Smooth muscle cell (in vitro differentiated cells): Measurements from ENCODE around the gene DAB2IP. TPM values are rescaled to one million over a fixed set of nuclear protein-coding genes. Genes with fewer than 3 reads are reported as not detected.

ENCODE experiments used
- DNase-seq: peaks from one replicate; lab custom pipeline; 2025; ENCODE audit not compliant: unreplicated experiment; lab: John Stamatoyannopoulos, UW
- H2AFZ ChIP-seq: fragments of 200-600 bp; sonication (generic); 2 replicates; pipeline ENCODE4 v1.6.0; 2016; ENCODE audit warnings: antibody characterized with exemption, low read depth, mild to moderate bottlenecking
- H3F3A ChIP-seq: fragments of 200-600 bp; sonication (generic); 2 replicates; pipeline ENCODE4 v1.6.0; 2017; ENCODE audit warnings: antibody characterized with exemption, low read depth
- H3K27ac ChIP-seq: fragments of 200-600 bp; sonication (generic); 2 replicates; pipeline ENCODE4 v1.5.1; 2016; ENCODE audit warnings: low read depth, mild to moderate bottlenecking
- H3K27me3 ChIP-seq: fragments of 200-600 bp; sonication (generic); 2 replicates; pipeline ENCODE4 v1.6.1; 2016; ENCODE audit warnings: low read depth, mild to moderate bottlenecking
- H3K36me3 ChIP-seq: fragments of 200-600 bp; sonication (generic); 2 replicates; pipeline ENCODE4 v1.5.1; 2016; ENCODE audit warnings: low read depth
- H3K4me1 ChIP-seq: fragments of 200-600 bp; sonication (generic); 2 replicates; pipeline ENCODE4 v1.5.1; 2016; ENCODE audit warnings: low read depth
- H3K4me2 ChIP-seq: fragments of 200-600 bp; sonication (generic); 2 replicates; pipeline ENCODE4 v1.6.0; 2016; ENCODE audit warnings: mild to moderate bottlenecking
- H3K4me3 ChIP-seq: fragments of 200-600 bp; sonication (generic); 2 replicates; pipeline ENCODE4 v1.5.1; 2016; ENCODE audit warnings: mild to moderate bottlenecking
- H3K79me2 ChIP-seq: fragments of 200-600 bp; sonication (generic); 2 replicates; pipeline ENCODE4 v1.6.0; 2016; ENCODE audit warnings: low read depth, mild to moderate bottlenecking
- H3K9ac ChIP-seq: fragments of 200-600 bp; sonication (generic); 2 replicates; pipeline ENCODE4 v1.6.0; 2016; ENCODE audit warnings: low read depth
- H3K9me3 ChIP-seq: fragments of 200-600 bp; sonication (generic); replicated peaks from 2 replicates; pipeline ENCODE4 v1.5.1; 2016; ENCODE audit warnings: low read depth
- H4K20me1 ChIP-seq: fragments of 200-600 bp; sonication (generic); 2 replicates; pipeline ENCODE4 v1.6.0; 2016; ENCODE audit warnings: low read depth
- CTCF ChIP-seq: fragments of 200-600 bp; sonication (generic); IDR thresholded peaks from 2 replicates; pipeline ENCODE4 v1.5.1; 2017; ENCODE audit warnings: borderline replicate concordance, mild to moderate bottlenecking, antibody characterized with exemption; ENCODE audit not compliant: insufficient read depth, poor library complexity, severe bottlenecking
- WGBS: methylation state at CpG from one replicate; pipeline ENCODE4 v1.1.7; 2016; ENCODE audit warnings: low lambda C conversion rate; 5-methylcytosine and 5-hydroxymethylcytosine counted together
- polyA plus RNA-seq: library from polyadenylated mRNA; unstranded; fragments of >200 nt; fragmentation: Nextera tagmentation; extraction: Ambion mirVana; gene quantifications from 2 replicates; pipeline ENCODE4 v1.2.1, GENCODE V29; 2016
- total RNA-seq: library from RNA; depleted of rRNA; stranded (reverse); fragments of >200 nt; gene quantifications from 2 replicates; pipeline ENCODE4 v1.2.3, GENCODE V29; 2014

The DAB2IP gene
- total and polyA plus RNA-seq, 2 experiments from 2014 or later, result 10.4 to 15.5 TPM

- no peak overlapping the region for H2AFZ ChIP-seq
- H3K4me2 ChIP-seq, result no peak overlapping the region
- no peak overlapping the region for H3K9ac ChIP-seq
- DNase-seq, result no peak
- no peaks in the 10 kb centered on the region for H3K27me3 ChIP-seq
- H3K4me3 ChIP-seq, result no peak overlapping the region
- H4K20me1 ChIP-seq, result peaks cover 42% of the 10 kb centered on the region
- H3K36me3 ChIP-seq, result no peaks in the 10 kb centered on the region
- peaks cover 13% of the 10 kb centered on the region for H3F3A ChIP-seq
- no peak for TF ChIP-seq CTCF
- peaks cover 6% of the 10 kb centered on the region for H3K4me1 ChIP-seq
- no peaks in the 10 kb centered on the region for H3K79me2 ChIP-seq
- no peak overlapping the region for H3K27ac ChIP-seq
- 87% methylated on average over 14 of the region's 14 CpGs for WGBS
- no peaks in the 10 kb centered on the region for H3K9me3 ChIP-seq
Measured at GRCh38 chr9:121685146-121685794, 33.8 kb downstream of the DAB2IP start.

- H3K9ac ChIP-seq, result no peak overlapping the region
- 98% methylated on average over 3 of the region's 3 CpGs for WGBS
- no peaks in the 10 kb centered on the region for H3K27me3 ChIP-seq
- H3K9me3 ChIP-seq, result no peaks in the 10 kb centered on the region
- peaks cover 48% of the 10 kb centered on the region for H4K20me1 ChIP-seq
- no peak overlapping the region for H3K27ac ChIP-seq
- H3K4me1 ChIP-seq, result peaks cover 6% of the 10 kb centered on the region
- H3K4me3 ChIP-seq, result no peak overlapping the region
- DNase-seq, result no peak
- H3F3A ChIP-seq, result peaks cover 17% of the 10 kb centered on the region
- no peak overlapping the region for H2AFZ ChIP-seq
- H3K79me2 ChIP-seq, result no peaks in the 10 kb centered on the region
- H3K36me3 ChIP-seq, result no peaks in the 10 kb centered on the region
- no peak overlapping the region for H3K4me2 ChIP-seq
- TF ChIP-seq CTCF, result no peak
Measured at GRCh38 chr9:121685795-121686377, 34.5 kb downstream of the DAB2IP start.

- H3F3A ChIP-seq, result peaks cover 26% of the 10 kb centered on the region
- no peaks in the 10 kb centered on the region for H3K27me3 ChIP-seq
- peak; percentile 72 for TF ChIP-seq CTCF
- no peaks in the 10 kb centered on the region for H3K79me2 ChIP-seq
- 68% methylated on average over 3 of the region's 3 CpGs for WGBS
- H3K36me3 ChIP-seq, result no peaks in the 10 kb centered on the region
- DNase-seq, result no peak
- no peak overlapping the region for H3K4me3 ChIP-seq
- no peak overlapping the region for H3K9ac ChIP-seq
- no peaks in the 10 kb centered on the region for H3K9me3 ChIP-seq
- peaks cover 6% of the 10 kb centered on the region for H3K4me1 ChIP-seq
- H2AFZ ChIP-seq, result no peak overlapping the region
- H4K20me1 ChIP-seq, result peaks cover 52% of the 10 kb centered on the region
- H3K4me2 ChIP-seq, result no peak overlapping the region
- no peak overlapping the region for H3K27ac ChIP-seq
Measured at GRCh38 chr9:121686930-121687541, 35.6 kb downstream of the DAB2IP start.
